Measurements from ENCODE around the gene XYLT1.

The XYLT1 gene

GRCh38 chr16:17105239-17105797 is 365.4 kb downstream of the XYLT1 start:
- no peaks in the 10 kb centered on the region for H4K20me1 ChIP-seq (ENCODE audit: insufficient read depth, low read length, poor library complexity, severe bottlenecking)
- no peak overlapping the region for H3K4me2 ChIP-seq (ENCODE audit: low read depth, low read length, poor library complexity, severe bottlenecking)
- H3K36me3 ChIP-seq (ENCODE audit: insufficient read depth, low read length) = peaks cover 37% of the 10 kb centered on the region; the same call in 1 of the 2 replicates
- no peak overlapping the region for H3K4me3 ChIP-seq (ENCODE audit: low read length, poor library complexity, severe bottlenecking)
- TF ChIP-seq, protein P1, sequence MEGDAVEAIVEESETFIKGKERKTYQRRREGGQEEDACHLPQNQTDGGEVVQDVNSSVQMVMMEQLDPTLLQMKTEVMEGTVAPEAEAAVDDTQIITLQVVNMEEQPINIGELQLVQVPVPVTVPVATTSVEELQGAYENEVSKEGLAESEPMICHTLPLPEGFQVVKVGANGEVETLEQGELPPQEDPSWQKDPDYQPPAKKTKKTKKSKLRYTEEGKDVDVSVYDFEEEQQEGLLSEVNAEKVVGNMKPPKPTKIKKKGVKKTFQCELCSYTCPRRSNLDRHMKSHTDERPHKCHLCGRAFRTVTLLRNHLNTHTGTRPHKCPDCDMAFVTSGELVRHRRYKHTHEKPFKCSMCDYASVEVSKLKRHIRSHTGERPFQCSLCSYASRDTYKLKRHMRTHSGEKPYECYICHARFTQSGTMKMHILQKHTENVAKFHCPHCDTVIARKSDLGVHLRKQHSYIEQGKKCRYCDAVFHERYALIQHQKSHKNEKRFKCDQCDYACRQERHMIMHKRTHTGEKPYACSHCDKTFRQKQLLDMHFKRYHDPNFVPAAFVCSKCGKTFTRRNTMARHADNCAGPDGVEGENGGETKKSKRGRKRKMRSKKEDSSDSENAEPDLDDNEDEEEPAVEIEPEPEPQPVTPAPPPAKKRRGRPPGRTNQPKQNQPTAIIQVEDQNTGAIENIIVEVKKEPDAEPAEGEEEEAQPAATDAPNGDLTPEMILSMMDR (conservative IDR thresholded peaks at IDR 0.05; ENCODE audit: low read length) = no peak
- no peak for TF ChIP-seq EZH2phosphoT487 (IDR thresholded peaks at IDR 0.05; ENCODE audit: borderline replicate concordance)
- no peaks in the 10 kb centered on the region for H3K9me3 ChIP-seq (ENCODE audit: insufficient read depth, low read depth, low read length)
- no peaks in the 10 kb centered on the region for H3K4me1 ChIP-seq (ENCODE audit: insufficient read depth, low read length, poor library complexity, severe bottlenecking)
- no peak overlapping the region for H3K9ac ChIP-seq (ENCODE audit: low read depth, low read length, poor library complexity, severe bottlenecking)
- no peak overlapping the region for H2AFZ ChIP-seq (ENCODE audit: low read length)
- no peaks in the 10 kb centered on the region for H3K9me2 ChIP-seq (replicated peaks; ENCODE audit: low read depth, low read length)
- no peaks in the 10 kb centered on the region for H3K79me2 ChIP-seq (ENCODE audit: insufficient read depth, low read length)
- no peaks in the 10 kb centered on the region; the same call in 1 of the 2 replicates for H3F3A ChIP-seq (ENCODE audit: low read depth)
- H3K27me3 ChIP-seq (ENCODE audit: insufficient read depth, low read length, poor library complexity, severe bottlenecking) = no peaks in the 10 kb centered on the region

GRCh38 chr16:17104654-17105053 is 366.1 kb downstream of the XYLT1 start:
- Histone ChIP-seq H3K9ac (ENCODE audit: low read depth, low read length, poor library complexity, severe bottlenecking) (no peak overlapping the region), H3K9me3 (ENCODE audit: insufficient read depth, low read depth, low read length) (no peaks in the 10 kb centered on the region), H3K4me3 (ENCODE audit: low read length, poor library complexity, severe bottlenecking) (no peak overlapping the region), H3F3A (ENCODE audit: low read depth) (no peaks in the 10 kb centered on the region; the same call in 1 of the 2 replicates), H3K4me2 (ENCODE audit: low read depth, low read length, poor library complexity, severe bottlenecking) (no peak overlapping the region), H3K9me2 (replicated peaks; ENCODE audit: low read depth, low read length) (no peaks in the 10 kb centered on the region), H3K27me3 (ENCODE audit: insufficient read depth, low read length, poor library complexity, severe bottlenecking) (no peaks in the 10 kb centered on the region), H4K20me1 (ENCODE audit: insufficient read depth, low read length, poor library complexity, severe bottlenecking) (no peaks in the 10 kb centered on the region), H3K36me3 (ENCODE audit: insufficient read depth, low read length) (peaks cover 31% of the 10 kb centered on the region; the same call in 1 of the 2 replicates), H3K4me1 (ENCODE audit: insufficient read depth, low read length, poor library complexity, severe bottlenecking) (no peaks in the 10 kb centered on the region), H2AFZ (ENCODE audit: low read length) (no peak overlapping the region), H3K79me2 (ENCODE audit: insufficient read depth, low read length) (no peaks in the 10 kb centered on the region)
- TF ChIP-seq, protein P1 (conservative IDR thresholded peaks at IDR 0.05; ENCODE audit: low read length) = no peak
- no peak for TF ChIP-seq EZH2phosphoT487 (IDR thresholded peaks at IDR 0.05; ENCODE audit: borderline replicate concordance)

- Histone ChIP-seq H3K4me1 (ENCODE audit: insufficient read depth, low read length, poor library complexity, severe bottlenecking) (no peaks in the 10 kb centered on the region), H3K79me2 (ENCODE audit: insufficient read depth, low read length) (no peaks in the 10 kb centered on the region), H3K4me2 (ENCODE audit: low read depth, low read length, poor library complexity, severe bottlenecking) (no peak overlapping the region), H3K4me3 (ENCODE audit: low read length, poor library complexity, severe bottlenecking) (no peak overlapping the region), H3F3A (ENCODE audit: low read depth) (no peaks in the 10 kb centered on the region; the same call in 1 of the 2 replicates), H3K9me3 (ENCODE audit: insufficient read depth, low read depth, low read length) (no peaks in the 10 kb centered on the region), H3K36me3 (ENCODE audit: insufficient read depth, low read length) (peaks cover 16% of the 10 kb centered on the region; the same call in 1 of the 2 replicates), H4K20me1 (ENCODE audit: insufficient read depth, low read length, poor library complexity, severe bottlenecking) (no peaks in the 10 kb centered on the region), H2AFZ (ENCODE audit: low read length) (no peak overlapping the region), H3K27me3 (ENCODE audit: insufficient read depth, low read length, poor library complexity, severe bottlenecking) (no peaks in the 10 kb centered on the region), H3K9me2 (replicated peaks; ENCODE audit: low read depth, low read length) (no peaks in the 10 kb centered on the region), H3K9ac (ENCODE audit: low read depth, low read length, poor library complexity, severe bottlenecking) (no peak overlapping the region)
- TF ChIP-seq, protein P1 (conservative IDR thresholded peaks at IDR 0.05; ENCODE audit: low read length) = no peak
- no peak for TF ChIP-seq EZH2phosphoT487 (IDR thresholded peaks at IDR 0.05; ENCODE audit: borderline replicate concordance)
These were observed 367.5 kb downstream of the XYLT1 start for GRCh38 chr16:17103216-17103615.

Data from Loucy (cell line).